ENCODE data around the gene BTG1. TPM values are rescaled to one million over a fixed set of nuclear protein-coding genes. Genes with fewer than 3 reads are reported as not detected.
"Not testable (repeated sequence)": the region's sequence is repeated elsewhere in the genome, so short reads cannot be mapped to it uniquely, and the experiment has no call there.

The BTG1 gene
- polyA plus RNA-seq, 5 donors: 216 to 328 (median 258) TPM

- no peak for DNase-seq
Measured at GRCh38 chr12:92105110-92105509, 40.5 kb downstream of the BTG1 start.

DNA sequence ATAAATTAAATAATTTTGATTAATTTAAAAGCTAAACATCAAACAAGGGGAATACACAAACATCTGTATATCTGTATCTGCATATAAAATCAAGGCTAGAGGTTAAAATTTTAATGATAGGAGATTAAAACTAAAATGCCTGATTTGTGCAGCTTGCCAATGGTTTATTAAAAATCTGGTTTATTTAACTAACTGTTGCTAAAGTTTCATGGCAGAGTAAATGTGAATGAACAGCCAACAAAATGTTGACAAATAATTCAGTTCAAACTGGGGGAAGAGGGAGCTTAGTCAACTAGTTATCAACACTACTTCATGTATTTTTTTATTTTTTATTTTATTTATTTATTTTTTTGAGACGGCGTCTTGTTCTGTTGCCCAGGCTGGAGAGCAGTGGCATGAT, 43.0 kb downstream of the BTG1 start:
- no peak for DNase-seq

DNA sequence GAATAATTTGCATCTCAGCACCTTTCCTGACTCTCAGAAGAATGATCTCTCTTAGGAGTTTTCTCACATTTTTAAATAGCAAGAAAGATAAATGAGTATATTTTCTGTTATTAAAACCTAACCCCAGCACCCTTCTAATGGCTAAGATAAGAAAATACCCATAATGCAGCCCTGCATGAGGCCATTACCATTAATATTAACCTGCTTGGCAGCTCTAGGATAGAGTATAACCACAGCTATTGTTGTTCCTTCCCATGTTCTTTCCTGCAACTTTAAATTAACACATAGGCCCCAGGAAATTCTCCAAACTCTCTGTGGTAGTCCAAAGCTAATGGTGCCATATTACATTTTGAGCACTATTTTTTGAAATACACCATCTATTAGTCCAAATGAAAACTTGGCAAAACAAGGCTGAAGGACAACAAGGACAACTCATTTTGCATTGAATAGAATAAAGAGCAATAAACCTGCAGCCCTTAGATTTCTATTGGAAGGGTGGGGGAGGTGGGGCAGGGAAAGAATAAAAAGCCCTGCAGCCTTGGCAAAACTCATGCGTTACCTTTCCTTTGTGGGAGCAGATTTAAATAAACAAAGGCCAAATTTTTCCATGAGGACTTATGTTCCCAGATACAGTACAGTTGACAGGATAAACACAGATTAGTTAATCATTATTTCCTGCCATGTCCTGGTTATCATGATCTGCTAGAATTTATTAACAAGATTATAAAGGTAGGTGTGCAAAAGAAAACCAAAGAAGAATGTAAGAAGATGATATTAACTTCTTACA, 46.9 kb downstream of the BTG1 start:
- DNase-seq: no peak

- DNase-seq: no peak
Measured at GRCh38 chr12:92096346-92097136, 49.1 kb downstream of the BTG1 start.

GRCh38 chr12:92094751-92095161, 50.9 kb downstream of the BTG1 start:
- no peak for DNase-seq

- not testable (repeated sequence) for DNase-seq
Measured at GRCh38 chr12:92094301-92094700, 51.3 kb downstream of the BTG1 start.
